A549 (cell line): ENCODE data around the gene MORF4L1. TPM values are rescaled to one million over a fixed set of nuclear protein-coding genes. Genes with fewer than 3 reads are reported as not detected.

ENCODE experiments used
- ATAC-seq, 2 experiments: fragments of 200-7000 bp in 1 of 2; fragments of >200 bp in 1 of 2; cut with Nextera tagmentation in 1 of 2; cut with Tn5 transposase in 1 of 2; 3 replicates each; pipeline versions ENCODE4 v1.8.0 to v1.9.1; 2018 to 2020; ENCODE audit warnings: mild to moderate bottlenecking in 1 of 2, moderate library complexity in 1 of 2
- CTCF ChIA-PET: fragments of 300-600 bp; sonication (Branson Sonifier 250); formaldehyde crosslinking; extraction: SDS; loops from one replicate; lab custom pipeline; 2021; ENCODE audit warnings: antibody characterized with exemption, inconsistent platforms; lab: Yijun Ruan, JAX
- POLR2A ChIA-PET: fragments of 350-600 bp; formaldehyde crosslinking; extraction: SDS; loops from one replicate; lab custom pipeline; 2021; ENCODE audit warnings: antibody characterized with exemption, inconsistent platforms; lab: Yijun Ruan, JAX
- DNase-seq, 2 experiments: peaks; one replicate each; pipeline versions ENCODE4 v3.0.0 to v3.0.0-alpha.2; 2011 to 2016; ENCODE audit warnings: low read depth in 1 of 2, low spot score in 1 of 2
- FAIRE-seq: peaks from 2 replicates; lab custom pipeline; 2011; peaks lifted over from hg19 to GRCh38; lab: Jason Lieb, UNC
- H3K27ac ChIP-seq, 2 experiments: fragments of >200 bp; sonication (Bioruptor Twin); formaldehyde crosslinking; 3 replicates each; pipeline ENCODE4 v1.5.1; 2016 to 2017
- H3K4me1 ChIP-seq: fragments of >200 bp; sonication (Bioruptor Twin); formaldehyde crosslinking; 3 replicates; pipeline ENCODE4 v1.6.1; 2016
- H3K4me2 ChIP-seq: fragments of >200 bp; sonication (Bioruptor Twin); formaldehyde crosslinking; 3 replicates; pipeline ENCODE4 v1.6.1; 2016
- H3K4me3 ChIP-seq: fragments of >200 bp; sonication (Bioruptor Twin); formaldehyde crosslinking; 3 replicates; pipeline ENCODE4 v1.5.1; 2016
- H3K9me3 ChIP-seq: fragments of >200 bp; sonication (Bioruptor Twin); formaldehyde crosslinking; 3 replicates; pipeline ENCODE4 v1.6.1; 2016
- CBX2 ChIP-seq: fragments of 200-600 bp; sonication (generic); IDR thresholded peaks from 2 replicates; pipeline ENCODE4 v1.6.1; 2016; ENCODE audit warnings: low read depth, mild to moderate bottlenecking, borderline replicate concordance
- CHD2 ChIP-seq: fragments of 150-350 bp; IDR thresholded peaks from 2 replicates; pipeline ENCODE4 v1.6.1; 2014; ENCODE audit warnings: low read length; ENCODE audit not compliant: partially characterized antibody
- EHMT2 ChIP-seq: fragments of 200-600 bp; sonication (generic); IDR thresholded peaks from 2 replicates; pipeline ENCODE4 v1.6.1; 2016; ENCODE audit warnings: antibody characterized with exemption, low read depth, mild to moderate bottlenecking, moderate library complexity
- FOSB ChIP-seq: fragments of 250-450 bp; sonication (Bioruptor Pico); IDR thresholded peaks from 2 replicates; pipeline ENCODE4 v1.5.0; 2020; ENCODE audit warnings: mild to moderate bottlenecking, moderate library complexity
- FOXS1 ChIP-seq: fragments of 250-450 bp; sonication (Bioruptor Pico); IDR thresholded peaks from 2 replicates; pipeline ENCODE4 v1.5.0; 2020; ENCODE audit warnings: mild to moderate bottlenecking, moderate library complexity
- JUNB ChIP-seq: fragments of >200 bp; sonication (Bioruptor Twin); formaldehyde crosslinking; IDR thresholded peaks from 2 replicates; pipeline ENCODE4 v1.6.1; 2016
- KDM1A ChIP-seq: fragments of 200-600 bp; sonication (generic); IDR thresholded peaks from 2 replicates; pipeline ENCODE4 v1.6.1; 2016; ENCODE audit warnings: low read depth, mild to moderate bottlenecking
- MYC ChIP-seq: IDR thresholded peaks from 2 replicates; pipeline ENCODE4 v1.6.1; 2012; ENCODE audit warnings: mild to moderate bottlenecking, inconsistent platforms, low read length, improper control_type of control experiment, borderline replicate concordance
- NPAS2 ChIP-seq: fragments of 250-450 bp; sonication (Bioruptor Pico); IDR thresholded peaks from 2 replicates; pipeline ENCODE4 v1.8.0; 2022; ENCODE audit warnings: mild to moderate bottlenecking, moderate library complexity, borderline replicate concordance
- RNF2 ChIP-seq: fragments of 200-600 bp; sonication (generic); IDR thresholded peaks from 2 replicates; pipeline ENCODE4 v1.6.1; 2016; ENCODE audit warnings: low read depth, mild to moderate bottlenecking, antibody characterized with exemption, moderate library complexity, borderline replicate concordance
- SMC3 ChIP-seq: fragments of >200 bp; sonication (Bioruptor Twin); formaldehyde crosslinking; IDR thresholded peaks from 3 replicates; pipeline ENCODE4 v1.6.1; 2018; ENCODE audit warnings: inconsistent platforms
- ZFP36 ChIP-seq: fragments of 450-650 bp; IDR thresholded peaks from 2 replicates; pipeline ENCODE4 v1.6.1; 2014; ENCODE audit warnings: borderline replicate concordance; ENCODE audit not compliant: partially characterized antibody
- ZSCAN20 ChIP-seq: fragments of 250-450 bp; sonication (Bioruptor Pico); IDR thresholded peaks from 2 replicates; pipeline ENCODE4 v1.8.0; 2022; ENCODE audit warnings: mild to moderate bottlenecking, moderate library complexity
- WGBS: methylation state at CpG from one replicate; pipeline ENCODE4 v1.1.6; 2017; ENCODE audit errors: missing lambda C conversion rate; 5-methylcytosine and 5-hydroxymethylcytosine counted together
- polyA plus RNA-seq, 4 experiments: library from polyadenylated mRNA; depleted of rRNA in 3 of 4; stranded (reverse); fragments of >200 nt; fragmentation: RNase III in 1 of 4; extraction: RNeasy Plus Mini Kit Qiagen cat#74134 plus additional on column Dnase treatment in 1 of 4; gene quantifications; 2 replicates in 3 of 4; 3 replicates in 1 of 4; pipeline ENCODE4 v1.2.3, GENCODE V29; 2011 to 2017
- small RNA-seq, 6 experiments: library from RNA; depleted of rRNA; stranded (forward); fragments of <200 nt; gene quantifications; one replicate each; pipeline ENCODE3, GENCODE V24; 2012
- TF ChIP-seq, protein P1 (sequence below): fragments of 150-350 bp; IDR thresholded peaks from 2 replicates; pipeline ENCODE4 v1.6.1; 2014; ENCODE audit warnings: low read depth, mild to moderate bottlenecking, low read length
- TF ChIP-seq, protein P2 (sequence below): fragments of 200-600 bp; sonication (generic); IDR thresholded peaks from 2 replicates; pipeline ENCODE4 v1.6.1; 2016; ENCODE audit warnings: antibody characterized with exemption, mild to moderate bottlenecking, moderate library complexity
- TF ChIP-seq, protein P3 (sequence below): fragments of >200 bp; sonication (Bioruptor Twin); formaldehyde crosslinking; IDR thresholded peaks from 2 replicates; pipeline ENCODE4 v1.6.1; 2016

Gene MORF4L1
- polyA plus RNA-seq, 2 of the 4 experiments (the other 2 are of a cell fraction), result 498 to 927 TPM

DNA sequence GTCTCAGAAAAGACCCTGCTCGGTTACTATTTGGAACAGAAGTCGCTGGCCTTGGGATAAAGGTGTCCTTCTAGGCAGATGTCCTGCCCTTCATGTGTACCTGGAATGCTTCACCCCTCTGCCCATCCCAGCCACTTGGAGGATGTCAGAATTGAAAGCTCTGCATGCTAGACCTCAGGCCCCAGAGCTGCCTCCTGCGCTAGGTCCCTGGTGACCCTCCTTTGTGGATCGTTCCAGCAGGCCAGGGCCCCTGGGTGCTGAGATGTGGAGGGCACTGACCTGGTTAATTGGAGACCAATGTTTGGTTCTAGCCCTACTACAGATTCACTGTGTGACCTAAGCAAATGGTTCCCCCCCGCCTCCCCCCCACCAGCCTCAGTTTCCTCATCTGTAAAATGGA lies 74.8 kb downstream of the MORF4L1 start:
- TF ChIP-seq RNF2 (no peak), FOXS1 (CRISPR knock-in tag) (no peak), JUNB (no peak), SMC3 (no peak), ZFP36 (no peak), CBX2 (no peak), KDM1A (no peak), NPAS2 (CRISPR knock-in tag) (no peak), FOSB (CRISPR knock-in tag) (no peak), ZSCAN20 (CRISPR knock-in tag) (no peak), CHD2 (no peak), MYC (no peak), EHMT2 (no peak)
- TF ChIP-seq, protein P1, sequence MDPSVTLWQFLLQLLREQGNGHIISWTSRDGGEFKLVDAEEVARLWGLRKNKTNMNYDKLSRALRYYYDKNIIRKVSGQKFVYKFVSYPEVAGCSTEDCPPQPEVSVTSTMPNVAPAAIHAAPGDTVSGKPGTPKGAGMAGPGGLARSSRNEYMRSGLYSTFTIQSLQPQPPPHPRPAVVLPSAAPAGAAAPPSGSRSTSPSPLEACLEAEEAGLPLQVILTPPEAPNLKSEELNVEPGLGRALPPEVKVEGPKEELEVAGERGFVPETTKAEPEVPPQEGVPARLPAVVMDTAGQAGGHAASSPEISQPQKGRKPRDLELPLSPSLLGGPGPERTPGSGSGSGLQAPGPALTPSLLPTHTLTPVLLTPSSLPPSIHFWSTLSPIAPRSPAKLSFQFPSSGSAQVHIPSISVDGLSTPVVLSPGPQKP, result no peak
- TF ChIP-seq, protein P2, sequence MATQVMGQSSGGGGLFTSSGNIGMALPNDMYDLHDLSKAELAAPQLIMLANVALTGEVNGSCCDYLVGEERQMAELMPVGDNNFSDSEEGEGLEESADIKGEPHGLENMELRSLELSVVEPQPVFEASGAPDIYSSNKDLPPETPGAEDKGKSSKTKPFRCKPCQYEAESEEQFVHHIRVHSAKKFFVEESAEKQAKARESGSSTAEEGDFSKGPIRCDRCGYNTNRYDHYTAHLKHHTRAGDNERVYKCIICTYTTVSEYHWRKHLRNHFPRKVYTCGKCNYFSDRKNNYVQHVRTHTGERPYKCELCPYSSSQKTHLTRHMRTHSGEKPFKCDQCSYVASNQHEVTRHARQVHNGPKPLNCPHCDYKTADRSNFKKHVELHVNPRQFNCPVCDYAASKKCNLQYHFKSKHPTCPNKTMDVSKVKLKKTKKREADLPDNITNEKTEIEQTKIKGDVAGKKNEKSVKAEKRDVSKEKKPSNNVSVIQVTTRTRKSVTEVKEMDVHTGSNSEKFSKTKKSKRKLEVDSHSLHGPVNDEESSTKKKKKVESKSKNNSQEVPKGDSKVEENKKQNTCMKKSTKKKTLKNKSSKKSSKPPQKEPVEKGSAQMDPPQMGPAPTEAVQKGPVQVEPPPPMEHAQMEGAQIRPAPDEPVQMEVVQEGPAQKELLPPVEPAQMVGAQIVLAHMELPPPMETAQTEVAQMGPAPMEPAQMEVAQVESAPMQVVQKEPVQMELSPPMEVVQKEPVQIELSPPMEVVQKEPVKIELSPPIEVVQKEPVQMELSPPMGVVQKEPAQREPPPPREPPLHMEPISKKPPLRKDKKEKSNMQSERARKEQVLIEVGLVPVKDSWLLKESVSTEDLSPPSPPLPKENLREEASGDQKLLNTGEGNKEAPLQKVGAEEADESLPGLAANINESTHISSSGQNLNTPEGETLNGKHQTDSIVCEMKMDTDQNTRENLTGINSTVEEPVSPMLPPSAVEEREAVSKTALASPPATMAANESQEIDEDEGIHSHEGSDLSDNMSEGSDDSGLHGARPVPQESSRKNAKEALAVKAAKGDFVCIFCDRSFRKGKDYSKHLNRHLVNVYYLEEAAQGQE, result no peak
- TF ChIP-seq, protein P3, sequence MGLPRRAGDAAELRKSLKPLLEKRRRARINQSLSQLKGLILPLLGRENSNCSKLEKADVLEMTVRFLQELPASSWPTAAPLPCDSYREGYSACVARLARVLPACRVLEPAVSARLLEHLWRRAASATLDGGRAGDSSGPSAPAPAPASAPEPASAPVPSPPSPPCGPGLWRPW, result no peak
- no peak for ATAC-seq
- DNase-seq, result no peak
- no peaks in the 10 kb centered on the region for H3K9me3 ChIP-seq
- ChIA-PET POLR2A (no interaction called here), CTCF (interaction anchor here (0.9 to 3.3 kb wide), 3 partner anchors 9 to 60 kb away, joined by 3 to 13 read pairs (median 3); no protein-coding TSS in a partner anchor)
- 75% methylated on average over 5 of the region's 5 CpGs for WGBS
- H3K27ac ChIP-seq, result no peak overlapping the region
- H3K4me3 ChIP-seq, result no peak overlapping the region
- H3K4me2 ChIP-seq, result no peak overlapping the region
- peaks cover 30% of the 10 kb centered on the region for H3K4me1 ChIP-seq
- FAIRE-seq, result no peak

Small RNA genes within 50 kb of the gene (small RNA-seq; reads per million reads assigned to genes)
- 0 reads per million in 6 experiments for gene RNU6-415P

Other genes starting within 250 kb of the MORF4L1 start
- gene CHRNB4, start 231.7 kb upstream of the MORF4L1 start, polyA plus RNA-seq (2011; rRNA removed), result 2.4 and 3.2 TPM in 2 replicates
- gene CHRNB4, start 231.7 kb upstream of the MORF4L1 start, polyA plus RNA-seq (2017; fragmentation: RNase III; extraction: RNeasy Plus Mini Kit Qiagen cat#74134 plus additional on column Dnase treatment), result 0.45 to 0.69 TPM (median 0.53 TPM) in 3 replicates
- 1.5 and 2.0 TPM in 2 replicates for gene ADAMTS7, start 61.4 kb upstream of the MORF4L1 start, polyA plus RNA-seq (2011; rRNA removed)
- gene ADAMTS7, start 61.4 kb upstream of the MORF4L1 start, polyA plus RNA-seq (2017; fragmentation: RNase III; extraction: RNeasy Plus Mini Kit Qiagen cat#74134 plus additional on column Dnase treatment), result 2.7 to 3.2 TPM (median 2.9 TPM) in 3 replicates
- gene CTSH, start 72.2 kb downstream of the MORF4L1 start, polyA plus RNA-seq (2011; rRNA removed), result 33.3 and 33.4 TPM in 2 replicates
- 25.2 to 36.2 TPM (median 32.8 TPM) in 3 replicates for gene CTSH, start 72.2 kb downstream of the MORF4L1 start, polyA plus RNA-seq (2017; fragmentation: RNase III; extraction: RNeasy Plus Mini Kit Qiagen cat#74134 plus additional on column Dnase treatment)
- 0.13 and 0.19 TPM in 2 replicates for gene RASGRF1, start 217.9 kb downstream of the MORF4L1 start, polyA plus RNA-seq (2011; rRNA removed)
- 0.07 to 0.26 TPM (median 0.21 TPM) in 3 replicates for gene RASGRF1, start 217.9 kb downstream of the MORF4L1 start, polyA plus RNA-seq (2017; fragmentation: RNase III; extraction: RNeasy Plus Mini Kit Qiagen cat#74134 plus additional on column Dnase treatment)